GM18505 (cell line): ENCODE data around the gene GRAMD4.
"Not testable (repeated sequence)": the region's sequence is repeated elsewhere in the genome, so short reads cannot be mapped to it uniquely, and the experiment has no call there.

Source experiments
- ATAC-seq: cut with Tn5 transposase; IDR thresholded peaks from one replicate; pipeline ENCODE4 v1.9.1; 2021; ENCODE audit not compliant: unreplicated experiment
- POLR2A ChIP-seq: IDR thresholded peaks from 4 replicates; pipeline ENCODE4 v1.6.1; 2011; ENCODE audit warnings: borderline replicate concordance; ENCODE audit not compliant: insufficient read depth, insufficient read length; ENCODE audit errors: extremely low read depth

GRAMD4 gene

DNA sequence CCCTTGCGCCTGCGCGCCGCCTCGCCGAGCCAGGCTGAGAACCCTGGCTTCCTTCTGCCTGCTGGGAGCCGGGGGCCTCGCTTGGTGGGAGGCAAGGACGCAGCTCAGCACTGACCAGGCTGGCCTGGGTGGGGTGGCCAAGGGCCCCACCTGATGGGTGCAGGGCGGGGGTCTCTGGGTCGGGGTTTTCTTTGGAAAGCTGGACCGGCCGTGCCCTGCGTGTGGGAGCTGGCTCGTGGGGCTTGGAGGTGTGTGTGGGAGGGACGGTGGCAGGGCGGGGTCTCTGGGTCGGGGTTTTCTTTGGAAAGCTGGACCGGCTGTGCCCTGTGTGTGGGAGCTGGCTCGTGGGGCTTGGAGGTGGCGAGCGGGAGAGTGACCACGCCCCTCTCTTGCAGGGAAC lies 6.2 kb downstream of the GRAMD4 start:
- ATAC-seq: no peak
- no peak for TF ChIP-seq POLR2A

DNA sequence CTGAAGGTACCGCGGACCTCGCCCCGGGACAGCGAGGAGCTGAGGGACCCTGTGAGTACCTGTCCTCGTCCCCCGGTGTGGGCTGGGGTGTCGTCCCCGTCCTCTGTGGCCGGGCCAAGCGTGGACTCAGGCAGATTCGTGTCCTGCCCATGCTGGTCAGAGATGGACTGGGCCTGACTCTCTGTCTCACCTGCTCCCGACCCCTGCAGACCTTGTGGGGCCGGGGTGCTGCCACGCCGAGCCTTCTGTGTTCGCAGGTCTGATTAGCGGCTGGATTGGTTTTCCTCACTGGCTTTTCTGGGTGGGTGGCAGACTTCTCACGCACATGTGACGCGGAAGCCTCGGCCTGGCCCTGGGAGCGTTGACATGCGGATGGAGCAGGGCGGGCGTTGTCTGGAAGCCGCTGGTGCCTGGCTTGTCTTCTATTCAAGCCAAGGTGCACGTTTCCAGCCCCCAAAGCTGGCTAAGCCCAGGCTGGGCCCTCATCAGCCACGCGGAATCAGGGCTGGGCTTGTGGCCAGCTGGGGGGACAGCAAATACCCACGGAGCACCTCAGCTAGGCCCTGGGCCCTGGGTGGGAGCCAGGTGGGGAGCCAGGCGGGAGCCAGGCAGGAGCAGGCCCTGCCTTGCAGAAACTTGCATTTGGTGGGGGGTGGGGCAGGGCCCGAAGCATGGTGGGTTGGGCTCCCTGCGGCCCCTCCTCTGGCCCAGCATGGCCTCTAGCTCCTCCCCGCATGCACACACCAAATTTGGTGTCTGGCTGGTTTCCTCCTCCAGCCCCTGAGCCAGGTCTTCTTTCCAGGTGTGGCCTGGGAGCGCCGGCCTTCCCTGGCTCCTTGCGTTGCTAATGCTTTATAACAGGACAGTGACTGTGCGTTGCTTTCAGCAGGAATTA lies 7.0 kb downstream of the GRAMD4 start:
- no peak for ATAC-seq
- TF ChIP-seq POLR2A: no peak

DNA sequence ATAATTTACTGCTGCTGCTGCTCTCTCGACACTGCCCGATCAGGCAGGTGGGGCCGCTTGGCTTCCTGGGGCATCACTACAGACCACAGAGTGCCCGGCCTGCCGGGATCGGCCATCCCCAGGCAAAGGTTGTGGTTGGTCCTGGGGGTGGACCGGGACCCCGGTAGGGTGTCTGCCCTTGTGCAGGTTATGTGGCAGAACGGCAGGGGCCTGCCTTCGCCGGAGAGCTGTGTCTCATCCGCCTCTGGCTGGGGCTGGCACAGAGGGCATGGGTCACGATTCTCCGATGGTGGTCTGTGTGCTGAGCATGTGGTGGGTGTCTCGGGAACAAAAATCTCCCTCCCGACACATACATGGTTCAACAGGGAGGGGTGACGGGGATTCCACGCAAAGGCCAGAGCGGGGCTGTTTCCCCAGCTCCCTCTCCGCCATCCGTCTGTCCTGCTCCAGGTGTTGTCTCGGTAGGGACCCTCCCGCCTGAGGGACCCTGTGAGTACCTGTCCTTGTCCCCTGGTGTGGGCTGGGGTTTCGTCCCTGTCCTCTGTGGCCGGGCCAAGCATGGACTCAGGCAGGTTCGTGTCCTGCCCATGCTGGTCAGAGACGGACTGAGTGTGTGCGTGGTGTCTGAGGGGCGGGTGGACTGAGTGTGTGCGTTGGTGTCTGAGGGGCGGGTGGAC lies 7.8 kb downstream of the GRAMD4 start:
- no peak for TF ChIP-seq POLR2A
- ATAC-seq: no peak

DNA sequence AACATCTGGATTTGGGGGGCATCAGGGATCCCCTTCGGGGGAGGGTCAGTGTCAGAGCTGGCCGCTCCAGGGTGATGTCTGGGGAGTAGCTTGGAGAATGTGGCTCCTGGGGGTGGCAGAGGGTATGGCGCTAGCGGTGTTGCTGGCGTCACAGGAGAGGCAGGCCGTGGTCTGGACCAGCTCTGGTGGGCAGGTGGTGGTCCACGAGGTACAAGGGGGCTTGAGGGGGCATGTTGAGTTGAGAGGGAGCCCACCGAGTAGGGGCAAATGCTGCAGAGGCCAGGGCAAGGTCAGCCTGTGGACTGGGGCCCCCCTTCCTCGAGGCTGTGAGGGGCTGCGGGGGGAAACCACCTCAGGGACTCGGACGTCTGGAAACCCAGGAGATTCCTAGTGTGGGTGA lies 8.6 kb downstream of the GRAMD4 start:
- no peak for TF ChIP-seq POLR2A
- ATAC-seq: no peak

DNA sequence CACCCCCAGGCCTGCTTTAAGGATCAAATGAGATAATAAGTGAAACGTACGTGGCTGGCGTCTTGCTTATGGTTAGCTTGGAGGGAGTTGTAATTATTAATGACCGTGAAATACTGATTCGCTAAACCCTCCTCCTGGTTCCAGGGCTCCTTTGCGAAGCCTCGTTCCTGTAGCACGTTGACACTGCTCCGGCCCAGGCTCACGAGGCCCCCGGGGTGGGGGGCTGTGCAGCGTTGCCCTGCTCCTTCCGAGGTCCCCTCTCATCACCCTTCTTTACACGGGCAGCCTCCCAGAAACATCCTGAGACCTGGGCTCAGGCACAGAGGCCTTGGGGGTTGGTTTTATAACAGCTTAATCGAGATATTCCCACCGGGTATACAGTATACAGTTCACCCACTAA lies 9.1 kb downstream of the GRAMD4 start:
- no peak for ATAC-seq
- TF ChIP-seq POLR2A: no peak

DNA sequence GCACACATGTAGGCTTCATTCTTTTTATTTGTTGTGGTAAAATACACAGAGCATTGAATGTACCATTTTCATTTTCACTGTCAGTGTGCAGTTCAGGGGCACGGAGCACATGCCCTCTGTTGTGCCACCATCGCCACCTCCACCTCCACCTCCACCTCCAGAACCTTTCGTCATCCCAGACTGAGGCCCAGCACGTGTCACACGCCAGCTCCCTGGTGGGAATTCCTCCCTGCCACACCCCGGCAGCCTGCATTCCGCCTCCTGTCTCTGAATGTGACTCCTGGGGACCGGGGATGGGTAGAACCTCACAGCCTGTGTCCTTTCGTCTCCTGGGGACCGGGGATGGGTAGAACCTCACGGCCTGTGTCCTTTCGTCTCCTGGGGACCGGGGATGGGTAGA lies 10.9 kb downstream of the GRAMD4 start:
- ATAC-seq: no peak
- no peak for TF ChIP-seq POLR2A

DNA sequence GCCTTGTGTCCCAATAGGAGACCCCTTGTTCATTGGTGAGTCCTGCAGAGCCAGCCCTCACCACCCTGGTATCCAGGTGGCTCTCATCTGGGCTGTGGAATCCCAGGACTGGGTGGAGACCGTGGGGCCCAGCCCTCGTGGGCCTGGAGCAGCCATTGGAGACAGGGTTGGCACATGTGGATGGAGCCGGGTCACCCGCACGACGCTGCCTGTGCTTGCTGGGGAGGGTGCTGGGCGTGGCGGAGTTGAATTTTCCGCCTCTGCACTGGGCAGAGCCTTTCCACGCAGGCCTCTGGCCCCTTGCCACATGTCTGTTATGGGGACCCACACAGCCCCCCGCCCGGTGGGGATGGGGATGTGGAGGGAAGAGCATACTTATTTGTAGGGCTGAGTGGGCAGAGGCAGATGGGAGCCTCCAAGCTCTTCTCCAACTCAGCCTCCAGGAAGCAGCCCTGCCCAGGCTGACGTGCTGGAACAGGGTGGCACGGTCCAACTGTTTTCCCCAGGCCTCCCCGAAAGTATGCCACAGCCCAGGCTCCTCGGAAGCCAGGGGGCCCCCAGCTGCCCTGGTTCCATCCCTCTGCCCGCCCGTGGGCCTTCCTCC lies 12.6 kb downstream of the GRAMD4 start:
- ATAC-seq: no peak
- no peak for TF ChIP-seq POLR2A

DNA sequence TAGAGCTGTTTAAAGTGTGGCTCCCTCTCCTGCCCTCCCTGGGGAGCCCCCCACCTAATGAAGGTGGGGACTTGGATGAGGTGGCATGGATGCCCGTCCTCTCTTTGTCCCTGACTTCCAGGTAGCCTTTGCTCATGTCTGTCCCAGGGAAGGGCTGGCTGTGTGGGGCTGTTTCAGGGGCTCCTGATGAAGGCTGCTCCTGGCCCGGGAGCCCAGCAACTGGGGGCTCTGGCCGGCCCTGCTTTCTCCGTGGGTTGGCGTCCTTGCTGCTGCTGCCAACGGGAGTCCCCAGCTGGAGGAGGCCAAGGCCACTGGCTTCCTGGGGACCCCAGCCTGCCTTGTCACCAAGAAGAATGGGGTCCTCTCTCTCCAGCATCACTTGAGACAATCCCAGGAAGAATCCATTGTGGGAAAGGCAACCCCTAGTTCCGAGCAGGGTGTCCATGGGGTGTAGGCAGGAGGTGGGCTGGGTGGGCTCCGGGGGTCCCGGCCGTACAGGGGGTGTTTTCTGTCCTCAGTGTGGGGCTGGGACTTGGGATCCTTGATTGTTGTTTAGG lies 13.2 kb downstream of the GRAMD4 start:
- TF ChIP-seq POLR2A: no peak
- ATAC-seq: no peak

DNA sequence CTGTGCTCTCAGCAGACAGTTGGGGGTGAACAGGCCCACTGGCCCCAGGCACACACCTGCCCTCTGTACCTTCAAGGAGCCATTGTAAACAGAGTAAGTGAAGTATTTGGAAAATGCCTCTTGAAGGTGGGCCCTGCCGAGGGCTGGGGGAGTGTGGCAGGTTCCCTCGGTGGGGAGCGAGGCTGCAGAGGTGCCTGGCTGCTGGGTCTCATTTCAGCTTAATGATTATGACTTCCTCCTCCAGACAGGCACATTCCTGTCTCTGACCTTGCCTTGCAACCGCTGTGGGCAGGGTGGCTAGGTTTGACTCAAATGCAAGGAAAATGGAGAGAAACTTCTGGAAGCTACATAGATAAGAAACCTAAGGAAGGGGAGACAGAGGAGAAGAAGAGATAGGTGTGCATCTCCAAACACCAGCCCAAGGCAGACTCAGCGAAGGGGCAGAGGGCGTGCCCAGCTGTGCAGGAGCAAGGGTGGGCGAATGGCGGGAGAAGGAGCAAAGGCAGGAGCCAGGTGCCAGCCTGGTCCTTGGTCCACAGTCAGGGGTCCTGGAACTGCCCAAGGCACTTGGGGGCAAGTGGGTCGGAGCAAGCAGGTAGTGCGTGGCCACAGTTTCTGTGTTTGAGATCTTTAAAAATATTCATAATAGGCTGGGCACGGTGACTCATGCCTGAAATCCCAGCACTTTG lies 14.0 kb downstream of the GRAMD4 start:
- no peak for ATAC-seq
- no peak for TF ChIP-seq POLR2A

DNA sequence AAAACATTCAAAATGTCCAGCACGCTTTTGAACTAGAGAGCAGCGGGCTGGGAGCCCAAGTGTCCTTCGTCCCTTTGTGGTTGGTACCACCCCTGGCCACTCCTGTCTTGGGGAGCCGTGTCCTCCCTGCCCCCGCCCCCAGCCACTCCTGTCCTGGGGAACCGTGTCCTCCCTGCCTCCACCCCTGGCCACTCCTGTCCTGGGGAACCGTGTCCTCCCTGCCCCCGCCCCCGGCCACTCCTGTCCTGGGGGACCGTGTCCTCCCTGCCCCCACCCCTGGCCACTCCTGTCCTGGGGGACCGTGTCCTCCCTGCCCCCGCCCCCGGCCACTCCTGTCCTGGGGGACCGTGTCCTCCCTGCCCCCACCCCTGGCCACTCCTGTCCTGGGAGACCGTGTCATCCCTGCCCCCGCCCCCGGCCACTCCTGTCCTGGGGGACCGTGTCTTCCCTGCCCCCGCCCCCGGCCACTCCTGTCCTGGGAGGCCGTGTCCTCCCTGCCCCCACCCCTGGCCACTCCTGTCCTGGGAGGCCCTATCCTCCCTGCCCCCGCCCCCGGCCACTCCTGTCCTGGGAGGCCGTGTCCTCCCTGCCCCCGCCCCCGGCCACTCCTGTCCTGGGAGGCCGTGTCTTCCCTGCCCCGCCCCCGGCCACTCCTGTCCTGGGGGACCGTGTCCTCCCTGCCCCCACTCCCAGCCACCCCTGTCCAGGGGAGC lies 14.9 kb downstream of the GRAMD4 start:
- not testable (repeated sequence) for ATAC-seq

DNA sequence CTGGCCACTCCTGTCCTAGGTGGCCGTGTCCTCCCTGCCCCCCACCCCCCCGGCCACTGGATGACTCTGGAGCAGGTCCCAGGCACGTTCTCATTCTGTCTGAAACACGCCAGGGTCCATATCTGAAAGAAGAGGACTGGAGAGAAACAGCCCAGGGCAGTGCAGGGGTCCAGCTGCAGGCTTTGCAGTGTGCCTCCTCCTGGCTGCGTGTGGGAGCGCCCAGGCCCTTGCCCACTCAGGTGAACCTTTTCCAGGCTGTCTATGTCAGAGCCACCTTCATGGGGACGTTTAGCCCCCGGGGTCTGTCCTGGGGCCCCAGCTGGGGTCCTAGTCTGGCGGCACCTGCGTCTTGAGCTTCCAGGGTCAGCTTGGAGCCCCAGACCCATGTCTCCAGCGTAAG lies 15.6 kb downstream of the GRAMD4 start:
- no peak for TF ChIP-seq POLR2A
- ATAC-seq: no peak

DNA sequence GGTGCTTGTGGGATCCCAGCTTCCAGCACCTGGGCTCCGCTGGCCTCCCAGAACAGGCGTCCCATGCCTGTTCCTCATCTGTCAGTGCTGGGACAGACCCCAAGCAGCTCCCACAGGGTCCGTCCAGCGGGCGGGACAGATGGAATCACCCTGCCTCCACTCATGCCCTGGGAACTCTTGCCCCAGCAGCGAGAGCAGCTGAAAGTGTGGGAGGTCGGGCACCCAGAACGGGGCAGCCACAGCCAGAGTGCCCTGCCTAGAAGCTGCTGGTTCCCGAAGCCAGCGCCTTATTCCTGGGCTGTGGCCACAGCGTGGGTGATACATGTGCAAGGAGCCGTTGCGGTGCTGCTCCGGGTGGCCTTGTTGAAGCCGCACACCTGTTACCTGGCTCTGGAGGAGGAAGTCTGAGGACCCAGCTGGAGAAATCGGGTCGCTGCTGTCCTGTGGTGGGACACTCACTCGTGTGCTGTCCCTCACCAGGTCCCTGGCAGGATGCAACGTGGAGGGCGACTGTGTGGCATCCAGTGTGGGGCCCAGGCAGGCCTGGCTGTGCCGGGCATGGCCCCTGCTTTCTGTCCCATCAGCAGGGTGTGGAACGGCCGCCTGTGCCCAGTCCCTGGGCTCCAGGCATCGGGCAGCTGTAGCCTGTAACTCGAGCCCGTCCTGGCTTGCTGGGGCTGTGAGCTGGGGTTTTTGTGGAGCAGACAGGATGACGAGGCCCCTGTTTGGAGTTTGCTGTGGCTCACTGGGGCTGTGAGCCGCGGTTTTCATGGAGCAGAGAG lies 16.2 kb downstream of the GRAMD4 start:
- ATAC-seq: no peak
- TF ChIP-seq POLR2A: no peak
